DND-41 (cell line): ENCODE results near the gene KRT71.

ENCODE experiments used
- EZH2 ChIP-seq: IDR thresholded peaks from 3 replicates; pipeline ENCODE4 v1.6.1; 2012; ENCODE audit warnings: borderline replicate concordance, low read depth, mild to moderate bottlenecking, moderate library complexity, low read length, inconsistent platforms; ENCODE audit not compliant: severe bottlenecking
- TF ChIP-seq, protein P1 (sequence below): IDR thresholded peaks from 2 replicates; pipeline ENCODE4 v1.5.1; 2012; ENCODE audit warnings: borderline replicate concordance, low read length, moderate library complexity, mild to moderate bottlenecking; ENCODE audit not compliant: poor library complexity, severe bottlenecking; ENCODE audit errors: extremely low read depth

DNA sequence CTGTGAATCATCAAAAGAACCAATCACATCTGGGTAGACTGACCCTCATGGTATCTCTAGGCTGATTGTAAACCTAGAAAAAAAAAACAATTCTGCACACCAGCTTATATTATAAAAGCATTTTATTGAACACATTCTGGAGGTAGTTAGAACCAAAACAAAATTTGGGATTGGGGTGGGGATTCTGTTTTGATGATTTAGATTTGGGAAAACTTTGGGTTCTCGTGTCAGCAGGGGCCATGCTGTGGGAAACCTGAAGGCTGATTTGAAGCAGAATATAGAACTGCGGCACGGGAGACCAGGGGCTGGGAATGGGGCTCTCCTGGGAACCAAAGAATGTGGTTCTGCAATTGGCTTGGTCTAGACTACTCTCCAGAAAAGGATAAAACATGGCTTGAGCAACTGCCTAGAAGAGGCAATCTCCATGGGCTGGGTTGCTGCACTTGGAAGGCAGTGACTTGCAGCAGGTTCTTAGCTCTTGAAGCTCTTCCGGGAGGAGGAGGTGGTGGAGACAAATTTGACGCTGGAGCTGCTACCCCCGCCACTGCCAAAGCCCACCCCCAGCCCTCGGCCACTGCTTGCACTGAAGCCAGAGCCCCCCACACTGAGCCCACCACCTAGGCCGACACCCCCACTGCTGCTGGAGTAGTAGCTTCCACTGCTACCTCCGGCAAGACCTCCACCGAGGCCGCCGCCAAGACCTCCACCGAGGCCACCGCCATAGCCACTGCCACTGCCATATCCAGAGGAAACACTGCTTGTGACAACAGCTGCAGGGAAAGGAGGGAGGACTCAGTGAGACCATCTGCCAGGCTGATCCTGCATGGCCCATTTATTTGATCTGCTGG lies 38.2 kb downstream of the KRT71 start:
- TF ChIP-seq, protein P1, sequence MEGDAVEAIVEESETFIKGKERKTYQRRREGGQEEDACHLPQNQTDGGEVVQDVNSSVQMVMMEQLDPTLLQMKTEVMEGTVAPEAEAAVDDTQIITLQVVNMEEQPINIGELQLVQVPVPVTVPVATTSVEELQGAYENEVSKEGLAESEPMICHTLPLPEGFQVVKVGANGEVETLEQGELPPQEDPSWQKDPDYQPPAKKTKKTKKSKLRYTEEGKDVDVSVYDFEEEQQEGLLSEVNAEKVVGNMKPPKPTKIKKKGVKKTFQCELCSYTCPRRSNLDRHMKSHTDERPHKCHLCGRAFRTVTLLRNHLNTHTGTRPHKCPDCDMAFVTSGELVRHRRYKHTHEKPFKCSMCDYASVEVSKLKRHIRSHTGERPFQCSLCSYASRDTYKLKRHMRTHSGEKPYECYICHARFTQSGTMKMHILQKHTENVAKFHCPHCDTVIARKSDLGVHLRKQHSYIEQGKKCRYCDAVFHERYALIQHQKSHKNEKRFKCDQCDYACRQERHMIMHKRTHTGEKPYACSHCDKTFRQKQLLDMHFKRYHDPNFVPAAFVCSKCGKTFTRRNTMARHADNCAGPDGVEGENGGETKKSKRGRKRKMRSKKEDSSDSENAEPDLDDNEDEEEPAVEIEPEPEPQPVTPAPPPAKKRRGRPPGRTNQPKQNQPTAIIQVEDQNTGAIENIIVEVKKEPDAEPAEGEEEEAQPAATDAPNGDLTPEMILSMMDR: no peak
- no peak for TF ChIP-seq EZH2
